ENCODE data around the gene SH3BGRL2. TPM values are rescaled to one million over a fixed set of nuclear protein-coding genes. Genes with fewer than 3 reads are reported as not detected.

SH3BGRL2 gene
- total RNA-seq, 1 experiment from 2014 or later, result 11.8 TPM

DNA sequence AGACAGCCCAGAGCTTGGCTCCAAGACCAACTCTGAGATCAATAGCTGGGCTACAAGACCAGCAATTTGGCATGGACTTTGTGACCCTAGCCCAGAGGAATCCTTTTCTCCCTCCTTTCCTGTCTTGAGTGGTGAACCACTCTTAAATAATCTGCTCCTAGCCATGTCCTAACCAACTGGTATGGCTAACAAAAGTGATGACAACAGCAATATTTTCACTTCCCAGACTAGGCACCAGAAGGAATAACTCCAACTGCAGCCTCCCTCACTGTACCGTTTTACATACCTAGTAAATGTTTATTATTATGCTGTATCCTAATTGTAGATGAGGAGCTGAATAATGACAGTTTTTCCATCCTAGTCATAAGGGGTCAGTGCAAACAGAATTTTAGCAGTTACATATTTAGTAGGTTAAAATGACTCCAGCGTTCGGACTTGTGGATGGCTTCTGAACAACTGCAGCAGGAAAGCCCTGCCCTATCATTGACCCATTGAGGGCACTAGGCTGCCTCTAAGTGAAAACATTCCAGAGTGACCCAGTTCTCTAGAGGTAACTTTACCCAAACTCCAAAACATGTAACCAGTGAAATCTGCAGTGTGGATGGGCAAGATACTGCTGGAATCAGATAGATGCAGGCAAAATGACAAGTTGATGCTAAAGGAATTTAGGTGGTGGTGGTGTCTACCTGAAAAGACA, 77.1 kb downstream of the SH3BGRL2 start:
- H3K23ac ChIP-seq (ENCODE audit: insufficient read length, low read depth, low read length), result no peak overlapping the region
- H4K8ac ChIP-seq (replicated peaks; ENCODE audit: insufficient read length, low read depth, low read length), result no peak overlapping the region
- H3K27ac ChIP-seq (ENCODE audit: insufficient read length, low read depth, low read length), result no peak overlapping the region
- H3K27me3 ChIP-seq (ENCODE audit: insufficient read depth, low read length), result no peaks in the 10 kb centered on the region
- no peak overlapping the region for H3K14ac ChIP-seq (ENCODE audit: insufficient read depth, low read length)
- TF ChIP-seq, protein P1, sequence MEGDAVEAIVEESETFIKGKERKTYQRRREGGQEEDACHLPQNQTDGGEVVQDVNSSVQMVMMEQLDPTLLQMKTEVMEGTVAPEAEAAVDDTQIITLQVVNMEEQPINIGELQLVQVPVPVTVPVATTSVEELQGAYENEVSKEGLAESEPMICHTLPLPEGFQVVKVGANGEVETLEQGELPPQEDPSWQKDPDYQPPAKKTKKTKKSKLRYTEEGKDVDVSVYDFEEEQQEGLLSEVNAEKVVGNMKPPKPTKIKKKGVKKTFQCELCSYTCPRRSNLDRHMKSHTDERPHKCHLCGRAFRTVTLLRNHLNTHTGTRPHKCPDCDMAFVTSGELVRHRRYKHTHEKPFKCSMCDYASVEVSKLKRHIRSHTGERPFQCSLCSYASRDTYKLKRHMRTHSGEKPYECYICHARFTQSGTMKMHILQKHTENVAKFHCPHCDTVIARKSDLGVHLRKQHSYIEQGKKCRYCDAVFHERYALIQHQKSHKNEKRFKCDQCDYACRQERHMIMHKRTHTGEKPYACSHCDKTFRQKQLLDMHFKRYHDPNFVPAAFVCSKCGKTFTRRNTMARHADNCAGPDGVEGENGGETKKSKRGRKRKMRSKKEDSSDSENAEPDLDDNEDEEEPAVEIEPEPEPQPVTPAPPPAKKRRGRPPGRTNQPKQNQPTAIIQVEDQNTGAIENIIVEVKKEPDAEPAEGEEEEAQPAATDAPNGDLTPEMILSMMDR (conservative IDR thresholded peaks at IDR 0.05), result no peak
- H3K4me2 ChIP-seq (ENCODE audit: insufficient read depth, insufficient read length, low read length), result no peak overlapping the region
- H2BK12ac ChIP-seq (ENCODE audit: insufficient read length, low read depth, low read length), result no peak overlapping the region
- no peak overlapping the region for H4K5ac ChIP-seq (ENCODE audit: insufficient read length, low read depth, low read length)
- no peak overlapping the region for H3K56ac ChIP-seq (ENCODE audit: insufficient read length, low read depth, low read length)
- H3K23me2 ChIP-seq (ENCODE audit: insufficient read length, low read depth, low read length, poor library complexity, severe bottlenecking), result no peaks in the 10 kb centered on the region
- H2BK120ac ChIP-seq (ENCODE audit: low read depth, low read length, poor library complexity, severe bottlenecking), result no peak overlapping the region
- no peak overlapping the region for H3K9ac ChIP-seq (ENCODE audit: extremely low read depth, insufficient read length, low read length)
- H4K20me1 ChIP-seq (ENCODE audit: control insufficient read depth, insufficient read depth, insufficient read length), result peaks cover 3% of the 10 kb centered on the region
- H4K91ac ChIP-seq (ENCODE audit: insufficient read length, low read depth, low read length), result no peak overlapping the region
- H3K79me1 ChIP-seq (ENCODE audit: insufficient read depth, low read depth, low read length, poor library complexity, severe bottlenecking), result no peaks in the 10 kb centered on the region
- no peak overlapping the region for H2BK15ac ChIP-seq (ENCODE audit: low read depth, low read length)
- no CpG with 5 or more reads among the region's 3 CpGs for WGBS (ENCODE audit: extremely low coverage, insufficient read length, low lambda C conversion rate)
- no peak overlapping the region for H2BK5ac ChIP-seq (ENCODE audit: insufficient read length, low read length)
- no peak overlapping the region for H3K18ac ChIP-seq (ENCODE audit: insufficient read length, low read depth, low read length)
- no peaks in the 10 kb centered on the region for H3K36me3 Mint-ChIP-seq (ENCODE audit: insufficient read depth in 1 of 3, low read depth in 3 of 3)
- no peaks in the 10 kb centered on the region for H3K9me3 ChIP-seq (ENCODE audit: control insufficient read depth, low read depth, low read length)
- peak overlapping the region in 1 of 3 experiments; percentile 82; a peak in 3 of 7 replicates for H3K27ac Mint-ChIP-seq
- no peak overlapping the region for H2AFZ ChIP-seq (ENCODE audit: low read length)
- H3T11ph ChIP-seq (ENCODE audit: low read length), result no peak overlapping the region
- no peak overlapping the region for H3K4ac ChIP-seq (ENCODE audit: low read depth, low read length)
- no peak overlapping the region for H3K4me3 Mint-ChIP-seq
- H2BK20ac ChIP-seq (ENCODE audit: low read depth, low read length, poor library complexity, severe bottlenecking), result no peak overlapping the region
- H3K4me1 Mint-ChIP-seq, result peaks cover 8 to 9% of the 10 kb centered on the region in 2 experiments; a peak in 3 of 4 replicates
- DNase-seq, result no peak
- no peak overlapping the region for H2AK5ac ChIP-seq (ENCODE audit: insufficient read length, low read length)
- no peaks in the 10 kb centered on the region for H3K4me1 ChIP-seq (ENCODE audit: insufficient read depth, low read length)
- no peaks in the 10 kb centered on the region for H3K27me3 Mint-ChIP-seq (ENCODE audit: low read depth)
- H3K79me2 ChIP-seq (ENCODE audit: insufficient read depth, low read length), result no peaks in the 10 kb centered on the region
- H3K9me3 Mint-ChIP-seq, result no peaks in the 10 kb centered on the region

All from H9 (cell line).